Upper lobe of left lung (tissue), 4 donors: ENCODE measurements around the gene MCM3AP.

Source experiments
- CTCF ChIP-seq, 6 experiments: fragments of 450-650 bp in 4 of 6; fragments of 200-600 bp in 2 of 6; sonication (generic) in 2 of 6; IDR thresholded peaks; one replicate each; pipeline ENCODE4 v1.5.1; 2016 to 2019; ENCODE audit warnings: antibody characterized with exemption in 6 of 6
- EP300 ChIP-seq, 4 donors: sonication (generic); formaldehyde crosslinking; IDR thresholded peaks; one replicate each; pipeline ENCODE4 v1.5.1; 2017; ENCODE audit warnings: antibody characterized with exemption in 4 of 4, control low read depth in 2 of 4

DNA sequence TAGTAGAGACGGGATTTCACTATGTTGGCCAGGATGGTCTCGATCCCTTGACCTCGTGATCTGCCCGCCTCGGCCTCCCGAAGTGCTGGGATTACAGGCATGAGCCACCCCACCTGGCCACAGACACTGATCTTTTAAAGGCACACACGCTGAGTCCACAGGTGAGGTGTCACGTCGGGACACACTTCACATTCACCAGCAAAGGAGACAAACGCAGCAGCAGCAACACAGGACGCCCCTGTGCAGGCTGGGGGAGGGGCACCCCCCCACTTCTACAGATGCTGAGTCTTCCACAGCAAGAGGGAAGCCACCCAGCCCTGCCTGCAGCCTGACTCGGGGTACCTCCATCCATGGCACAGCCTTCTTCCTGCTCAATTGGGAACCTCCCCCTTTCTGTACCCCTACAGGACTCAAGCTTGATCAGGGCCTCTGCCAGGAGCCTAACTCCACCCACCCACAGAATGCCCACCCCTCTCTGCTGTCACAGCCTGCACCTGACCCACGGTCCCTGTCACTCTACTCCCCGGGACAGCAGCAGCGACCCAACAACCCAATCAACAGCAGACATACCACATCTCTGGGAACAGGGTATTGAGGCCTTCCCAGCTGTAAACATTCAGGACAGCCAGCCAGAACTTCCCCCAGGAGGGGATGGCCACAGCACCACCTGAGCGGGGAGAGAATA lies 66.4 kb downstream of the MCM3AP start:
- TF ChIP-seq CTCF (IDR thresholded peaks at IDR 0.05) (no peak), EP300 (IDR thresholded peaks at IDR 0.05) (no peak)
